OCI-LY7 (cell line): ENCODE measurements around the gene ELFN1. TPM values are rescaled to one million over a fixed set of nuclear protein-coding genes. Genes with fewer than 3 reads are reported as not detected.
"Not testable (repeated sequence)": the region's sequence is repeated elsewhere in the genome, so short reads cannot be mapped to it uniquely, and the experiment has no call there.

ENCODE experiments used
- BruUV-seq: library from RNA; stranded (reverse); fragments of 400-500 nt; replicated peaks from 2 replicates; lab custom pipeline; 2021; lab: Mats Ljungman, UMichigan
- CTCF ChIA-PET: fragments of 300-600 bp; sonication (Branson Sonifier 250); formaldehyde crosslinking; loops from one replicate; lab custom pipeline; 2022; ENCODE audit warnings: antibody characterized with exemption; ENCODE audit not compliant: unreplicated experiment; lab: Charles Lee
- POLR2A ChIA-PET: fragments of 300-600 bp; sonication (Branson Sonifier 250); formaldehyde crosslinking; loops from one replicate; lab custom pipeline; 2022; ENCODE audit warnings: antibody characterized with exemption; lab: Charles Lee
- DNase-seq: peaks from one replicate; pipeline ENCODE4 v3.0.0-alpha.2; 2015; ENCODE audit warnings: low spot score
- H2AFZ ChIP-seq: fragments of 200-600 bp; sonication (generic), shearing (Covaris generic); 2 replicates; pipeline ENCODE4 v1.6.1; 2014; ENCODE audit warnings: mild to moderate bottlenecking, antibody characterized with exemption, low read length, moderate library complexity
- H3K27ac ChIP-seq: fragments of 200-600 bp; sonication (generic); 2 replicates; pipeline ENCODE4 v1.5.1; 2014; ENCODE audit warnings: mixed run types, low read depth, mild to moderate bottlenecking, moderate library complexity, low read length, inconsistent platforms; ENCODE audit not compliant: poor library complexity, severe bottlenecking
- H3K36me3 ChIP-seq: fragments of 200-600 bp; sonication (generic); 2 replicates; pipeline ENCODE4 v1.6.1; 2014; ENCODE audit warnings: mild to moderate bottlenecking, antibody characterized with exemption, low read length, moderate library complexity, mixed read lengths; ENCODE audit not compliant: insufficient read depth
- H3K4me1 ChIP-seq: fragments of 200-600 bp; sonication (generic); 2 replicates; pipeline ENCODE4 v1.5.1; 2014; ENCODE audit warnings: mild to moderate bottlenecking, low read length; ENCODE audit not compliant: insufficient read depth, poor library complexity, severe bottlenecking
- H3K4me2 ChIP-seq: fragments of 200-600 bp; sonication (generic); 2 replicates; pipeline ENCODE4 v1.6.1; 2014; ENCODE audit warnings: mild to moderate bottlenecking, low read length
- H3K4me3 ChIP-seq: fragments of 200-600 bp; sonication (generic); 2 replicates; pipeline ENCODE4 v1.5.1; 2014; ENCODE audit warnings: mild to moderate bottlenecking, low read depth, low read length; ENCODE audit not compliant: poor library complexity, severe bottlenecking
- H3K79me2 ChIP-seq: fragments of 200-600 bp; sonication (generic); 2 replicates; pipeline ENCODE4 v1.6.1; 2016; ENCODE audit warnings: low read depth, mild to moderate bottlenecking, low read length, moderate library complexity, mixed read lengths; ENCODE audit not compliant: insufficient read depth
- H3K9me2 ChIP-seq: fragments of 200-600 bp; sonication (generic); 2 replicates; pipeline ENCODE4 v1.6.1; 2016; ENCODE audit warnings: mild to moderate bottlenecking, low read length, mixed read lengths; ENCODE audit not compliant: insufficient read depth
- H3K9me3 ChIP-seq: fragments of 200-600 bp; sonication (generic); 2 replicates; pipeline ENCODE4 v1.6.1; 2014; ENCODE audit warnings: mild to moderate bottlenecking, mixed run types, low read length, mixed read lengths
- H4K20me1 ChIP-seq: fragments of 200-600 bp; sonication (generic); 2 replicates; pipeline ENCODE4 v1.6.1; 2014; ENCODE audit warnings: mild to moderate bottlenecking, antibody characterized with exemption, low read length, moderate library complexity, mixed read lengths; ENCODE audit not compliant: insufficient read depth
- EZH2phosphoT487 ChIP-seq: fragments of 200-600 bp; sonication (generic); IDR thresholded peaks from 2 replicates; pipeline ENCODE4 v1.6.1; 2018; ENCODE audit warnings: low read depth, borderline replicate concordance, mild to moderate bottlenecking, mixed run types, antibody characterized with exemption, low read length, moderate library complexity, mixed read lengths
- intact Hi-C: fragments of 100-400 bp; cut with micrococcal nuclease; formaldehyde crosslinking; loops from one replicate; pipeline ENCODE4 v1.10.0; 2022; ENCODE audit not compliant: unreplicated experiment
- total RNA-seq, 2 experiments: library from RNA; depleted of rRNA in 1 of 2; stranded (reverse); fragments of >200 nt in 1 of 2; shearing (Covaris generic) in 1 of 2; gene quantifications; 2 replicates each; pipeline ENCODE4 v1.2.3, GENCODE V29; 2014 to 2022
- TF ChIP-seq, protein P1 (sequence below): fragments of 200-600 bp; sonication (generic); conservative IDR thresholded peaks from 2 replicates; pipeline ENCODE4 v1.5.1; 2014; ENCODE audit warnings: mild to moderate bottlenecking, antibody characterized with exemption, low read length, moderate library complexity, mixed read lengths

Gene ELFN1
- total RNA-seq, 2 experiments from 2014 or later = not detected

DNA sequence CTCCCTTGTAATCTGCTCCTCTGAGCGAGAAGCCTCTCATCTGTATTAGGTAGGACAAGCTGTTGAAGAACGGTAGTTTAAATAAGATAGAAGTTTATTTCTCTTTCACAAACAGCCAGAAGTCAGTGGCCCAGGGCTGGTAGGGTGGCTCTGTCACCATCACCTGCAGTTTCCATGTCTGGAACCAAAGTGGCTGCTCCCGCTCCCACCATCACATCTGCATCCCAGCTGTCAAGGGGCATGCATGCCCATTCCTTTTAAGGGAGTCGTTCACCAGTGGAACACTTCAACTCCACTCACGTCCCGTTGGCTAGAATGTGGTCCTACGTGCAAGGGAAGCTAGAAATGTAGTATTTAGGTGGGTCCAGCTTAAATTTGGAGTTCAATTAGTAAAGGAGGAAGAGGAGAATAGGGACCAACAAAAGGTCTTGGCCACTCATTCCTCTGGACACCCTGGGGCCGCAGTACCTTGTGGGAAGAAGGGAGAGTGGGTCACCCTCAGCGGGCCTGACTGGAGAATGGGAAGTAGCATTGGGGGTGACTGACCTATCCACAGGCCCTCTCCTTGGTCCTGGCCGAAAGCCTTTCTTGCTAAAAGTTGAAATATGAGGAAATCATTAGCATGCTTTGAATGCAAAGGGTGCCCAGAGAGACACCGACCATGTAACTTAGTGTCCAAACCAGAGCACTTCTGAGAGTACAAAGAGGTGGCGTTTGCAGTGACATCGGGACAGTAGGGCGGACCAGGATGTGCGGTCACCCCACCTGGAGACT is 48.0 kb downstream of the ELFN1 start:
- Histone ChIP-seq H3K9me2 (no peaks in the 10 kb centered on the region), H2AFZ (no peak overlapping the region), H3K4me3 (no peak overlapping the region), H4K20me1 (no peaks in the 10 kb centered on the region), H3K36me3 (no peaks in the 10 kb centered on the region), H3K79me2 (no peaks in the 10 kb centered on the region), H3K27ac (no peak overlapping the region), H3K9me3 (no peaks in the 10 kb centered on the region), H3K4me2 (no peak overlapping the region), H3K4me1 (no peaks in the 10 kb centered on the region)
- intact Hi-C loops = no loop called here
- BruUV-seq = no TSS peak
- no peak for TF ChIP-seq EZH2phosphoT487
- TF ChIP-seq, protein P1, sequence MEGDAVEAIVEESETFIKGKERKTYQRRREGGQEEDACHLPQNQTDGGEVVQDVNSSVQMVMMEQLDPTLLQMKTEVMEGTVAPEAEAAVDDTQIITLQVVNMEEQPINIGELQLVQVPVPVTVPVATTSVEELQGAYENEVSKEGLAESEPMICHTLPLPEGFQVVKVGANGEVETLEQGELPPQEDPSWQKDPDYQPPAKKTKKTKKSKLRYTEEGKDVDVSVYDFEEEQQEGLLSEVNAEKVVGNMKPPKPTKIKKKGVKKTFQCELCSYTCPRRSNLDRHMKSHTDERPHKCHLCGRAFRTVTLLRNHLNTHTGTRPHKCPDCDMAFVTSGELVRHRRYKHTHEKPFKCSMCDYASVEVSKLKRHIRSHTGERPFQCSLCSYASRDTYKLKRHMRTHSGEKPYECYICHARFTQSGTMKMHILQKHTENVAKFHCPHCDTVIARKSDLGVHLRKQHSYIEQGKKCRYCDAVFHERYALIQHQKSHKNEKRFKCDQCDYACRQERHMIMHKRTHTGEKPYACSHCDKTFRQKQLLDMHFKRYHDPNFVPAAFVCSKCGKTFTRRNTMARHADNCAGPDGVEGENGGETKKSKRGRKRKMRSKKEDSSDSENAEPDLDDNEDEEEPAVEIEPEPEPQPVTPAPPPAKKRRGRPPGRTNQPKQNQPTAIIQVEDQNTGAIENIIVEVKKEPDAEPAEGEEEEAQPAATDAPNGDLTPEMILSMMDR = no peak
- CTCF ChIA-PET = no interaction called here
- POLR2A ChIA-PET = no interaction called here
- no peak for DNase-seq

DNA sequence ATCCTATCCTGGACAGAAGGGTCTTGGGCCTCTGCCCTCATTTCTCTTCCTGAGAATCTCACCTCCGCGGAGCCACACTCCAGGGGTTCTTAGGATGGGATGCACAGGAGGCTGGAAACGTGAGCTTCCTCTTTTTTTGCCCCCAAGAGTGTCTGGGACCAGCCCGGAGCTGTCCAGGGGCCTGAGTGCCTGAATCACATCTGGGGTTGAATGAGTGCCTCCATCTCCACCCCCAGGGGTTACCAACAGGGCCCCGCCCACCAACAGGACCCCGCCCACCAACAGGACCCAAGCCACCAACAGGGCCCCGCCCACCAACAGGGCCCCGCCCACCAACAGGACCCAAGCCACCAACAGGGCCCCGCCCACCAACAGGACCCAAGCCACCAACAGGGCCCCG is 48.8 kb downstream of the ELFN1 start:
- H3K9me2 ChIP-seq, H3K36me3 ChIP-seq, intact Hi-C loops, CTCF ChIA-PET, POLR2A ChIA-PET, BruUV-seq, DNase-seq, H3K4me3 ChIP-seq, H4K20me1 ChIP-seq, H3K4me1 ChIP-seq, H3K79me2 ChIP-seq, H3K4me2 ChIP-seq, H3K27ac ChIP-seq, H3K9me3 ChIP-seq, H2AFZ ChIP-seq: not testable (repeated sequence)

DNA sequence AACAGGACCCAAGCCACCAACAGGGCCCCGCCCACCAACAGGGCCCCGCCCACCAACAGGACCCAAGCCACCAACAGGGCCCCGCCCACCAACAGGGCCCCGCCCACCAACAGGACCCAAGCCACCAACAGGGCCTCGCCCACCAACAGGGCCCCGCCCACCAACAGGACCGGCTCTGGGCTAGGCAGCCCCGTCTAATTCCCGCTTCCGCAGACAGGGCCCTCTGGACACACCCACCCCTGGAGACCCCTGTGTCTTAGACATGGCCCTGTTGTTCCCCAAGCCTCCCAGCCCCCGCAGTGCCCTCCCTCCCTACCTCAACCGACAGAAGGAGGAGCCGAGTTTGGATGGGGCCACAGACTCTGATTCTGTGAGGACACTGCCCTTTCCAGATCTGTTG is 49.2 kb downstream of the ELFN1 start:
- H3K79me2 ChIP-seq, H2AFZ ChIP-seq, BruUV-seq, POLR2A ChIA-PET, H4K20me1 ChIP-seq, H3K9me2 ChIP-seq, H3K27ac ChIP-seq, H3K9me3 ChIP-seq, H3K4me2 ChIP-seq, intact Hi-C loops, H3K4me1 ChIP-seq, H3K36me3 ChIP-seq, H3K4me3 ChIP-seq, CTCF ChIA-PET, DNase-seq: not testable (repeated sequence)
